ENCODE results near the gene BRD4.
"Not testable (repeated sequence)": the region's sequence is repeated elsewhere in the genome, so short reads cannot be mapped to it uniquely, and the experiment has no call there.

The BRD4 gene

DNA sequence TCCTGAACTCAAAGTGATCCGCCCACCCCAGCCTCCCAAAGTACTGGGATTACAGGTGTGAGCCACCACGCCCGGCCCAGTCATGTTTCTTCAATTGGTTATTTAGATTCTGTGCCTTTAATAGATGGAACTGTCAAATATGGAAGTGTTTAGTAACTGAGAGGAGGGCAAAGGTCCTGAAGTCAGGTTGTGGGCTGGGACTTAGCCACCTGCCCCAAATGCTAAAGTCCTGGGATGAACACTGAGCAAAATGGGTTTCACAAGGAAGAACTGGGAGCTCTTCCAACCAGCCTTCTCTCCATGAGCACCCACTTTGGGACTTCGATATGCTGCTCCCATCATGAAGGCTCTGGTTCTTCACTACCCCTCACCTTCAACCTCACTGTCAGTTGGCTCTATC, 25.6 kb upstream of the BRD4 start:
- no peak for DNase-seq
- Histone ChIP-seq H3K4me3 (ENCODE audit: low read depth, low read length) (no peak overlapping the region), H3K9me3 (ENCODE audit: severe bottlenecking) (no peaks in the 10 kb centered on the region), H3K36me3 (peaks cover 73% of the 10 kb centered on the region), H3K27me3 (ENCODE audit: insufficient read depth, low read depth, severe bottlenecking) (no peaks in the 10 kb centered on the region), H3K27ac (no peak overlapping the region)
- no peak for TF ChIP-seq CTCF (IDR thresholded peaks at IDR 0.05; ENCODE audit: low read depth, low read length)

GRCh38 chr19:15354566-15355296, 22.4 kb upstream of the BRD4 start:
- Histone ChIP-seq H3K4me3 (ENCODE audit: low read depth, low read length) (no peak overlapping the region), H3K27ac (no peak overlapping the region), H3K9me3 (ENCODE audit: severe bottlenecking) (no peaks in the 10 kb centered on the region), H3K27me3 (ENCODE audit: insufficient read depth, low read depth, severe bottlenecking) (no peaks in the 10 kb centered on the region), H3K36me3 (peaks cover 55% of the 10 kb centered on the region)
- TF ChIP-seq CTCF (IDR thresholded peaks at IDR 0.05; ENCODE audit: low read depth, low read length) = no peak
- DNase-seq = no peak

DNA sequence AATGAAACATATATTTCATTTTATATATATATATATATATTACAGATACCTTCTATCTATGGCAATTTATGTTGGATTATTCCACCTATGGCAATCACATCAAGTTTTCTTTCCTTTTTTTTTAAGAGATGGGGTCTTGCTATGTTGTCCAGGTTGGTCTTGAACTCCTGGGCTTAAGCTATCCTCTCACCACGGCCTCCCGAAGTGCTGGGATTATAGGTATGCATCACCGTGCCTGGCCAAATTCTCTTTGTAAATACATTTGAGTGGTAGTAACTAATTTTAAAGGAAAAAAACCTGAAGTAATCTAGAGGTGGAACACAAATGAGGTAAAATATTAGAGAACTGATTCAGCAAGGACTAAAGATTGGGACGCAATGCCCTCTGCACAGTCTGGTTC, 21.6 kb upstream of the BRD4 start:
- no peaks in the 10 kb centered on the region for H3K27me3 ChIP-seq (ENCODE audit: insufficient read depth, low read depth, severe bottlenecking)
- no peak overlapping the region for H3K27ac ChIP-seq
- peaks cover 47% of the 10 kb centered on the region for H3K36me3 ChIP-seq
- no peak for DNase-seq
- H3K4me3 ChIP-seq (ENCODE audit: low read depth, low read length) = no peak overlapping the region
- no peak for TF ChIP-seq CTCF (IDR thresholded peaks at IDR 0.05; ENCODE audit: low read depth, low read length)
- no peaks in the 10 kb centered on the region for H3K9me3 ChIP-seq (ENCODE audit: severe bottlenecking)

- H3K36me3 ChIP-seq = peaks cover 34% of the 10 kb centered on the region
- not testable (repeated sequence) for H3K27ac ChIP-seq; DNase-seq; H3K4me3 ChIP-seq (ENCODE audit: low read depth, low read length); H3K27me3 ChIP-seq (ENCODE audit: insufficient read depth, low read depth, severe bottlenecking); H3K9me3 ChIP-seq (ENCODE audit: severe bottlenecking)
These were observed 20.2 kb upstream of the BRD4 start for GRCh38 chr19:15352535-15352934.

- H3K9me3 ChIP-seq (ENCODE audit: severe bottlenecking); H3K27ac ChIP-seq; H3K4me3 ChIP-seq (ENCODE audit: low read depth, low read length); DNase-seq; H3K27me3 ChIP-seq (ENCODE audit: insufficient read depth, low read depth, severe bottlenecking): not testable (repeated sequence)
- H3K36me3 ChIP-seq = peaks cover 17% of the 10 kb centered on the region
These were observed 9.0 kb upstream of the BRD4 start for GRCh38 chr19:15341328-15341727.

- no peak overlapping the region for H3K27ac ChIP-seq
- no peak overlapping the region for H3K4me3 ChIP-seq (ENCODE audit: low read depth, low read length)
- H3K27me3 ChIP-seq (ENCODE audit: insufficient read depth, low read depth, severe bottlenecking) = no peaks in the 10 kb centered on the region
- peaks cover 15% of the 10 kb centered on the region for H3K36me3 ChIP-seq
- no peaks in the 10 kb centered on the region for H3K9me3 ChIP-seq (ENCODE audit: severe bottlenecking)
- DNase-seq = no peak
- no peak for TF ChIP-seq CTCF (IDR thresholded peaks at IDR 0.05; ENCODE audit: low read depth, low read length)
These were observed 7.7 kb upstream of the BRD4 start for GRCh38 chr19:15340086-15340485.

DNA sequence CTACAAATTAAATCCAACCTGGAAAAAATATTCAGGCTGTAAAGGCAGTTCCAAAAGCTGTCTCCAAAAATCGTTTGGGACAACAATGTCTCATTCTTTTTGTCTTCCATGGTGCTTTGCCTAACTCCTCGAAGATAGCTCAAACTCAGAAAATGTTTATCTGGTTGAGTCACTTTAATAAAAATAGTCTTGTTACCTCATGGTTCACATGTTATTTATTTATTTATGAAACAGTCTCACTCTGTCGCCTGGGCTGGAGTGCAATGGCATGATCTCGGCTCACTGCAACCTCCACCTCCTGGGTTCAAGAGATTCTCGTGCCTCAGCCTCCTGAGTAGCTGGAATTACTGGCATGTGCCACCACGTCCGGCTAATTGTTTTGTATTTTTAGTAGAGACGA, 4.9 kb upstream of the BRD4 start:
- Histone ChIP-seq H3K36me3 (peaks cover 15% of the 10 kb centered on the region), H3K4me3 (ENCODE audit: low read depth, low read length) (no peak overlapping the region), H3K27ac (no peak overlapping the region), H3K27me3 (ENCODE audit: insufficient read depth, low read depth, severe bottlenecking) (no peaks in the 10 kb centered on the region), H3K9me3 (ENCODE audit: severe bottlenecking) (no peaks in the 10 kb centered on the region)
- no peak for DNase-seq
- TF ChIP-seq CTCF (IDR thresholded peaks at IDR 0.05; ENCODE audit: low read depth, low read length) = no peak

DNA sequence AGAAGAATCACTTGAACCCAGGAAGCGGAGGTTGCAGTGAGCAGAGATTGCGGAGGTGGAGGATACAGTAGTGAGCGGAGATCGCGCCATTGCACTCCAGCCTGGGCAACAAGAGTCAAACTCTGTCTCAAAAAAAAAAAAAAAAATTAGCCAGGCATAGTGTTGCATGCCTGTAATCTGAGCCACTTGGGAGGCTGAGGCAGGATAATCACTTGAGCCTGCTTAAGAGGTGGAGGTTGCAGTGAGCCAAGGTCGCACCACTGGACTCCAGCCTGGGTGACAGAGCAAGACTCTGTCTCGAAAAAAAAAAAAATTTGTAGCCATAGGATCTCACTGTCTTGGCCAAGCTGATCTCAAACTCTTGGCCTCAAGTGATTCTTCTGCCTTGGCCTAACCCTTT, 3.7 kb upstream of the BRD4 start:
- H3K4me3 ChIP-seq (ENCODE audit: low read depth, low read length); H3K9me3 ChIP-seq (ENCODE audit: severe bottlenecking); H3K27ac ChIP-seq; H3K27me3 ChIP-seq (ENCODE audit: insufficient read depth, low read depth, severe bottlenecking): not testable (repeated sequence)
- H3K36me3 ChIP-seq = peaks cover 15% of the 10 kb centered on the region
- DNase-seq = peak; percentile 85

All from WERI-Rb-1 (cell line).